Stimulated activated CD4-positive, alpha-beta T cell treated with anti-CD3 and anti-CD28 coated beads, Interleukin-12 subunit alpha, Interleukin-12 subunit beta, amount 100 ng/mL, for 4 hours (primary cell): ENCODE results near the gene PERM1.
"Not testable (repeated sequence)": the region's sequence is repeated elsewhere in the genome, so short reads cannot be mapped to it uniquely, and the experiment has no call there.

Source experiments
- DNase-seq: peaks from one replicate; pipeline ENCODE4 v3.0.0-alpha.2; 2020

PERM1 gene

GRCh38 chr1:978069-978834, 3.6 kb downstream of the PERM1 start:
- no peak for DNase-seq

GRCh38 chr1:976791-977190, 5.1 kb downstream of the PERM1 start:
- DNase-seq: not testable (repeated sequence)

GRCh38 chr1:975896-976683, 5.8 kb downstream of the PERM1 start:
- DNase-seq: peak; percentile 63

GRCh38 chr1:975365-975764, 6.5 kb downstream of the PERM1 start:
- DNase-seq: no peak

GRCh38 chr1:974687-975328, 7.1 kb downstream of the PERM1 start:
- no peak for DNase-seq

- DNase-seq: no peak
Measured at GRCh38 chr1:974293-974640, 7.6 kb downstream of the PERM1 start.

- DNase-seq: no peak
Measured at GRCh38 chr1:973459-974292, 8.2 kb downstream of the PERM1 start.

- no peak for DNase-seq
Measured at GRCh38 chr1:972726-973458, 9.0 kb downstream of the PERM1 start.

GRCh38 chr1:971751-972506, 10.0 kb downstream of the PERM1 start:
- DNase-seq: no peak

GRCh38 chr1:970973-971730, 10.7 kb downstream of the PERM1 start:
- DNase-seq: no peak

GRCh38 chr1:970242-970972, 11.5 kb downstream of the PERM1 start:
- no peak for DNase-seq

GRCh38 chr1:969260-969855, 12.5 kb downstream of the PERM1 start:
- no peak for DNase-seq

- no peak for DNase-seq
Measured at GRCh38 chr1:967466-968343, 14.2 kb downstream of the PERM1 start.

GRCh38 chr1:966704-967300, 15.1 kb downstream of the PERM1 start:
- DNase-seq: peak; percentile 87

GRCh38 chr1:966135-966703, 15.7 kb downstream of the PERM1 start, which contains the start of gene PLEKHN1:
Gene PLEKHN1 (plus strand): TSS chr1:966482. CDS start chr1:966532, 50 bp downstream.
- peak; percentile 22 for DNase-seq

- DNase-seq: no peak
Measured at GRCh38 chr1:965526-966134, 16.3 kb downstream of the PERM1 start.
